ENCODE data around the gene CANT1.

CANT1 gene

DNA sequence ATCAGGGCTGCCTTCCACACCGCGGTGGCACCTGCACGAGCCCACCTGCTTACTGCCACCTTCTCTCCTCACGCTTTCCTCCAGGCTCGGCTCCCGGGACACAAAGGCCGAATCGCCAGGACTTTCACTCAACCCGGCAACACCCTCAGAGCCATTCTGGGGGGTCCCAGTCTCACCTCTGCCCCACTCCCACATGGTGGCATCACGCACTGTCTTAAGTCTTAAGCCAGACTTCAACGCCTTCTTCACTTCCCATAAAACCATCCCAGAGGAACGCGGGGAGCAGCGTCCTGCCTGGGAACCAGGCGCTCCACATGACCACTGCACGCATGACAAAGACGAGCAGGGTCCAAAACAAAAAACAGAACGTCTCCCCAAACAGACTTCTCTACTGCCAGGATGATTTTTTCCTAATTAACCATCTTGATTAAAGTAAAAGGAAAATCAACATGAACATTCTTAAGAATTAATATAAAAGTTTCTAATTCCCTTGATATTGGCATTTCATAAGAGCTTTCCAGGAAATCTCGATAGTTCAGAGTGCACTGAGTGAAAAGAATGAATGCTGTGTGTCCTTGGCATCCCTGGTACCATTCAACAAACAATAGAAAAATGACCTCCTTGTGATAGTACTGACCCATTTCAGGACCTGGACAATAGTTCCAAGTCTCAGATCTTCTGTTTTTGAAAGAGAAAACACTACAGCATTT is 2.6 kb downstream of the CANT1 start:
- no peak overlapping the region for H3K4me3 ChIP-seq (ENCODE audit: low read depth, low read length)
- TF ChIP-seq, protein P1, sequence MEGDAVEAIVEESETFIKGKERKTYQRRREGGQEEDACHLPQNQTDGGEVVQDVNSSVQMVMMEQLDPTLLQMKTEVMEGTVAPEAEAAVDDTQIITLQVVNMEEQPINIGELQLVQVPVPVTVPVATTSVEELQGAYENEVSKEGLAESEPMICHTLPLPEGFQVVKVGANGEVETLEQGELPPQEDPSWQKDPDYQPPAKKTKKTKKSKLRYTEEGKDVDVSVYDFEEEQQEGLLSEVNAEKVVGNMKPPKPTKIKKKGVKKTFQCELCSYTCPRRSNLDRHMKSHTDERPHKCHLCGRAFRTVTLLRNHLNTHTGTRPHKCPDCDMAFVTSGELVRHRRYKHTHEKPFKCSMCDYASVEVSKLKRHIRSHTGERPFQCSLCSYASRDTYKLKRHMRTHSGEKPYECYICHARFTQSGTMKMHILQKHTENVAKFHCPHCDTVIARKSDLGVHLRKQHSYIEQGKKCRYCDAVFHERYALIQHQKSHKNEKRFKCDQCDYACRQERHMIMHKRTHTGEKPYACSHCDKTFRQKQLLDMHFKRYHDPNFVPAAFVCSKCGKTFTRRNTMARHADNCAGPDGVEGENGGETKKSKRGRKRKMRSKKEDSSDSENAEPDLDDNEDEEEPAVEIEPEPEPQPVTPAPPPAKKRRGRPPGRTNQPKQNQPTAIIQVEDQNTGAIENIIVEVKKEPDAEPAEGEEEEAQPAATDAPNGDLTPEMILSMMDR (conservative IDR thresholded peaks at IDR 0.05; ENCODE audit: low read depth, low read length): no peak
- no peak for DNase-seq (ENCODE audit: low read depth)

DNA sequence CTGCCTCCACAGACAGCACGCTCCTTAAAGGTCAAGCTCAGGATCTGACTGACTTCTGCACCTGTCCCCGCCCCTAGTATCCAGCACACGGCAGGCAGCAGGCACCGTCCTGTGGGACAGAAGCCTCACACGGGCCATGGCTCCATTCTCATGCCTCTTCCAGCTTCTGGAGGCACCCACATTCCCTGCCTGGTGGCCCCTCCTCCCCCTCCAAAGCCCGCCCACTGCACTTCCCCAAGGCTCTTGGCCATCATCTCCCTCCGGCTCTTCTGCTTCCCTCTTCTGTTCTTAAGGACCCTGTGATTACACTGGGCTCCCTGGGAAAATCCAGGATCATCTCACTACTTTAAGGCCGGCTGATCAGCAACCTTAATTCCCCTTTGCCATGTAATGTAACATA is 3.5 kb downstream of the CANT1 start:
- H3K4me3 ChIP-seq (ENCODE audit: low read depth, low read length): no peak overlapping the region
- TF ChIP-seq, protein P1 (conservative IDR thresholded peaks at IDR 0.05; ENCODE audit: low read depth, low read length): no peak
- no peak for DNase-seq (ENCODE audit: low read depth)

GRCh38 chr17:79005063-79005861 is 4.3 kb downstream of the CANT1 start:
- H3K4me3 ChIP-seq (ENCODE audit: low read depth, low read length): no peak overlapping the region
- TF ChIP-seq, protein P1 (conservative IDR thresholded peaks at IDR 0.05; ENCODE audit: low read depth, low read length): no peak
- DNase-seq (ENCODE audit: low read depth): no peak

DNA sequence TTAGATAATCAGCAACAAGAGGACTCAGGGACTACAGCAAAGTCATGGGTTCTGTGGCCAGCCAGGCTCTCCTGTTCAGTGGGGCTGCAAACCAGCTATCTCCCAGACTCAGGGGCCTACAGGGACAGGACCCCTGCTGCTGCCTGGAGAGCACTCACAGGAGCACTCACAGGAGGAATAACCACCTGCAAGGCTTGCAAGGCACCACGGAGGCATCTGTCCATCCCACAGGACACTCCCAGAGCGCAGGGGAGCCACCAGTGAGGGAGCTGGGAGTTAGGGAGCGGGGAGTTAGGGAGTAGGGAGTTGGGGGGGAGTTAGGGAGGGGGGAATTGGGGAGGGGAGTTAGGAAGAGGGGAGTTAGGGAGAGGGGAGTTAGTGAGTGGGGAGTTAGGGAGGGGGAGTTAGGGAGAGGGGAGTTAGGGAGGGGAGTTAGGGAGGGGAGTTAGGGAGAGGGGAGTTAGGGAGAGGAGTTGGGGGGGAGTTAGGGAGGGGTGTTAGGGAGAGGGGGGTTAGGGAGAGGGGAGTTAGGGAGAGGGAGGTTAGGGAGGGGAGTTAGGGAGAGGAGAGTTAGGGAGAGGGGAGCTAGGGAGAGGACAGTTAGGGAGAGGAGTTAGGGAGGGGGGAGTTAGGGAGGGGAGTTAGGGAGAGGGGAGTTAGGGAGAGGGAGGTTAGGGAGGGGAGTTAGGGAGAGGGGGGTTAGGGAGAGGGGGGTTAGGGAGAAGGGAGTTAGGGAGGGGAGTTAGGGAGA is 5.7 kb downstream of the CANT1 start:
- no peak overlapping the region for H3K4me3 ChIP-seq (ENCODE audit: low read depth, low read length)
- DNase-seq (ENCODE audit: low read depth): no peak
- TF ChIP-seq, protein P1 (conservative IDR thresholded peaks at IDR 0.05; ENCODE audit: low read depth, low read length): no peak

DNA sequence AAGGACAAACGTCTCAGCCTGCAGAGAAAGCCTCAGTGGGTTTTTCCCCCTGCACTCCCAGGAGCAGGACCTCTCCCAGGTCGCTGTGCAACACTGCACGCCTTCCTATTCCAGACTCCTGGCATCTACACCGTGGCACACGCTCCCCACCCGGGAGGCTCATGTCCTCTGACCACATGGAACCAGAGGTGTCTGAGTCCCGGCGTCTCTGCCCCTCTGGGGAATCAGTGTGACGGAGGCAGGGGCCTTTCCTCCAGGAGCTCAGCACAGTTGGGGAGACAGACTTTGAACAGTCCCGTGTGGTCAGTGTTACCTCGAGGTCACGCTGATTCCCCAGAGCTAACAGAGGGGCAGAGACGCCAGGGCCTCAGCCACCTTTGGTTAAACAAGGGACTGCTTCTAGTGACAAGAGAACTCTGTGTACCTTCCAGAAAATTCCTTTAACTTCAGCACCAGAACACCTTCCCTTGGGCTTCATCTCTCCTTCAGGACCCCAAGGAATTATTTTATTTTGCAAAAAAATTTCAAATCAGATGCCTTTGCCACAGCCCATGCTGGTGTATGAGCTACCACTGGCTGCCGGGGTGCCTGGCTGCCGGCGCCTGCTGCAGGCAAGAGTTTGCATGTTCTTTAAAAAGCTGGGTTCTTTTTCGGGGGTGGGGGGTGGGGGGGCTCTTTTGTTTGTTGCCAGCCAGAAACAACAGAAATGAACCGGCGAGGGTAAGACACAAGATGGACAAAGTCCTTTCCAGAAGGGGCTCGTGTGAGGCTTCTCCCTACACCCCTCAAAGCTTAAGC is 6.6 kb downstream of the CANT1 start:
- no peak overlapping the region for H3K4me3 ChIP-seq (ENCODE audit: low read depth, low read length)
- no peak for DNase-seq (ENCODE audit: low read depth)
- TF ChIP-seq, protein P1 (conservative IDR thresholded peaks at IDR 0.05; ENCODE audit: low read depth, low read length): no peak

DNA sequence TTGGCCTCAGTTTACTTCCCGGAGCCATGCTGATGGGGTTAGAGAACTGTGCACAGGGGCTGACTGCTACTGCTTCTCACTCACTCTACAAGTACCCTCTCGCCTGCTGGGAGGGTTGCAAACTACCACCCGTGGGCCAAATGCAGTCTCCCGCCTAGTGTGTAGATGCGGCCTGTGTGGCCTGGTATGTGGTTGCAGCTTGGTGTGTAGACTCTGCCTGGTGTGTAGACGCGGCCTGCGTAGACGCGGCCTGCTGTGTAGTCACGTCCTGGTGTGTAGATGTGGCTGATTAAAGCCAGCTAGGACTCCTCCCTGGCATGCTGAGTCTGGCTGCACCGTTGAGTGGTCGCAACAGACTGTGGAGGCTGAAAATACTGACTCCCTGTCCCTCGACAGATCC is 7.3 kb downstream of the CANT1 start:
- no peak overlapping the region for H3K4me3 ChIP-seq (ENCODE audit: low read depth, low read length)
- TF ChIP-seq, protein P1 (conservative IDR thresholded peaks at IDR 0.05; ENCODE audit: low read depth, low read length): no peak
- no peak for DNase-seq (ENCODE audit: low read depth)
